ENCODE measurements around the gene FOS. TPM values are rescaled to one million over a fixed set of nuclear protein-coding genes. Genes with fewer than 3 reads are reported as not detected.
"Not testable (repeated sequence)": the region's sequence is repeated elsewhere in the genome, so short reads cannot be mapped to it uniquely, and the experiment has no call there.

The FOS gene
- 3.3 and 7.9 TPM in 2 replicates for total RNA-seq (2012; rRNA removed)

- Histone ChIP-seq H3K36me3 (ENCODE audit: insufficient read depth, low read length) (peaks cover 18% of the 10 kb centered on the region), H3K9me3 (replicated peaks; ENCODE audit: low read length) (no peaks in the 10 kb centered on the region), H3K4me2 (ENCODE audit: low read length) (peak within 1 kb of the TSS; percentile 96), H3K4me3 (ENCODE audit: low read length) (peak within 1 kb of the TSS; percentile 89), H3K9ac (ENCODE audit: low read depth, low read length) (peak within 1 kb of the TSS; percentile 96), H3K27me3 (ENCODE audit: control insufficient read depth, insufficient read depth, low read length) (peaks cover 7% of the 10 kb centered on the region), H3K4me1 (ENCODE audit: control insufficient read depth, insufficient read depth, low read length) (peaks cover 28% of the 10 kb centered on the region)
Observed at GRCh38 chr14:75278422-75279152, at the start of gene FOS. FOS (plus strand) TSS chr14:75278828; CDS start chr14:75278983, 155 bp downstream.

DNA sequence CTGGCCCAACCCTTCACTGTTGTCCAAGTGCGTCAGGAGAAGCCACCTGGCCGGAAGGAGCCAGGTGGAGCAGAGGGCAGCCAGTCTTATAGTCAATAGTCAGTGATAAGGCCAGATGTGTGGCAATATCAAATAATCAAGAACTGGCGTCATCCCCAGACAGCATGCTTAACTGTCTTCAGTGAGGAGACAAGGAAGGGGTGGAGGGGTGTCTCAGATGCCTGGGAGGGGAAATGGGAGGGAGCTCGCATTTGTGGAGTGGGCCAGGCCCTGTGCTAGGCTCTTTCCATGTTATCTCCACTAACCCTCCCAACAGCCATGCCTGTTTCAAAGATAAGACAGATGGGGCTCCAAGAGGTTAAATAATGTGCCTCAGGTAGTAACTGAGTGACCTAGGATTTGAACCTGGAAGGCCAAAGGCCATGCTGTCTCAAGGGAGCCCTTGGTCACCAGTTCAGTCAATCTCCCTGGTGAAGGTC lies 48.9 kb upstream of the FOS start:
- Histone ChIP-seq H3K9me3 (replicated peaks; ENCODE audit: low read length) (no peaks in the 10 kb centered on the region), H3K9ac (ENCODE audit: low read depth, low read length) (no peak overlapping the region), H3K27me3 (ENCODE audit: control insufficient read depth, insufficient read depth, low read length) (no peaks in the 10 kb centered on the region), H3K4me1 (ENCODE audit: control insufficient read depth, insufficient read depth, low read length) (peaks cover 7% of the 10 kb centered on the region), H3K36me3 (ENCODE audit: insufficient read depth, low read length) (no peaks in the 10 kb centered on the region), H3K4me3 (ENCODE audit: low read length) (no peak overlapping the region), H3K4me2 (ENCODE audit: low read length) (no peak overlapping the region)

DNA sequence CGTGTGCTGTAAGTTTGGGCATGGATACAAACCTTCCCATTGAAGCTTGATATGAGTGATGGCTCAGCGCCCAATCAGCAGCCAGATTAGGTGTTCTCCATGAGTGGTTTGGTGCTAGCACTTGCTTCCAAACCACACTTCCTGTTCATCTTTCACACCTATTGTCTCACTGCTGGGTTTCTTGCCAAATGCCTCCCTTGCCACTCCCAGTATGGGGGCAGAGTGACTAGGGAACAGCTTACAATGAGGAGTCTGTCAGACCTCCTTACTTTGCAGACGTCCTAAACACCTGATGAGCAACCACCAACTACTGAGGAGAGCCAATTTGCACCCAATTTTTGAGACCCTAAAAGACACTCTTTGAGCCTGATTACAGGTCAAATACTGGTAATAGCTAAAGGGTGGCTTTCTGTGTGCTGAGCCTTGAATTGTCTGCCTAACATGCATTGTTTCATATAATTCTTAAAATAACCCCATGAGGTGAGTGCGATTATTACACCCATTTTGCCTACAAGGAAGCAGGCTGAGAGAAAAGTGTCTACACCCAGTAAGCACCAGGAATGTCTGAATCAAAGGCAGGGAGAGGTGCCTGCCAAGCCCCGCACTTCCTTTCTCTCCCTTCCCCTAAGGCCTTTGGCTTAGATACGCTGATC lies 48.4 kb upstream of the FOS start:
- H3K36me3 ChIP-seq (ENCODE audit: insufficient read depth, low read length), result no peaks in the 10 kb centered on the region
- H3K9me3 ChIP-seq (replicated peaks; ENCODE audit: low read length), result no peaks in the 10 kb centered on the region
- no peak overlapping the region for H3K4me3 ChIP-seq (ENCODE audit: low read length)
- H3K4me1 ChIP-seq (ENCODE audit: control insufficient read depth, insufficient read depth, low read length), result peaks cover 9% of the 10 kb centered on the region
- no peaks in the 10 kb centered on the region for H3K27me3 ChIP-seq (ENCODE audit: control insufficient read depth, insufficient read depth, low read length)
- no peak overlapping the region for H3K4me2 ChIP-seq (ENCODE audit: low read length)
- no peak overlapping the region for H3K9ac ChIP-seq (ENCODE audit: low read depth, low read length)

DNA sequence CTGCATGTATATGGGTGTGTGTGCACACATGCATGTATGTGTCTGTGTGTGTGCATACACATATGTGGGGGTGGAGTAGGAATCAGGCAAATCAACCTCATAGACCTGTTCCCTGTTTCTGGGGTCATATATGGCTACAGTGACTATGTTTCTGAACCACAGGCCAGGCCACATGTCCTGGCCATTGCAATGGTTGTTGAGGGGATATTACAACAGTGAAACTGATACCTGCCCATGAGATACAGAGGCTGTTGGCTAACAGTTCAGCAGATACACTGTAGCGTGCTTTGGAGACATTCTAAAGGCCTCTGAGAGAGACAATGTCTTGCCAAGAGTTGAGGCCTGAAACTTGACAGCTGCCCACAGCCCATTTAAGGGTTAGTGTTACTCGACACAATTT lies 47.3 kb upstream of the FOS start:
- no peak overlapping the region for H3K4me3 ChIP-seq (ENCODE audit: low read length)
- H3K27me3 ChIP-seq (ENCODE audit: control insufficient read depth, insufficient read depth, low read length), result no peaks in the 10 kb centered on the region
- H3K9me3 ChIP-seq (replicated peaks; ENCODE audit: low read length), result no peaks in the 10 kb centered on the region
- H3K9ac ChIP-seq (ENCODE audit: low read depth, low read length), result no peak overlapping the region
- peaks cover 9% of the 10 kb centered on the region for H3K4me1 ChIP-seq (ENCODE audit: control insufficient read depth, insufficient read depth, low read length)
- no peak overlapping the region for H3K4me2 ChIP-seq (ENCODE audit: low read length)
- H3K36me3 ChIP-seq (ENCODE audit: insufficient read depth, low read length), result no peaks in the 10 kb centered on the region

DNA sequence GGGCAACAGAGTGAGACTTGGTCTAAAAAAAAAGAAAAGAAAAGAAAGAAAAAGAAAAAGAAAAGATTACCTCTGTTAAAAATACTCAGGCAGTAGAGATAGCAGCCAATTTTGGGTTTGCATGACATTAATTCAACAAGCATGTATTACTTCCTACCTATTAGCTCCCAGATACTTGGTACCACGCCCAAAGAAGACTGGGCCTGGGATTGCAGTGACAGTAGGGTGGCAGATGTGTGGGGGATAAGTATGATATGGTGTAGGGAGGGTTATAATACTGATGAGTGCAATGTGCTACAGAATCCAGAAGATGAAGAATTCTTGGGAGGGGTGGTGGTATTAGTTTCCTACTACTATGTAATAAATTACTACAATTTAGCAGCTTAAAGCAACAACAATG lies 46.4 kb upstream of the FOS start:
- Histone ChIP-seq H3K9ac (ENCODE audit: low read depth, low read length) (no peak overlapping the region), H3K4me1 (ENCODE audit: control insufficient read depth, insufficient read depth, low read length) (peaks cover 11% of the 10 kb centered on the region), H3K4me3 (ENCODE audit: low read length) (no peak overlapping the region), H3K36me3 (ENCODE audit: insufficient read depth, low read length) (no peaks in the 10 kb centered on the region), H3K9me3 (replicated peaks; ENCODE audit: low read length) (no peaks in the 10 kb centered on the region), H3K27me3 (ENCODE audit: control insufficient read depth, insufficient read depth, low read length) (no peaks in the 10 kb centered on the region), H3K4me2 (ENCODE audit: low read length) (no peak overlapping the region)

GRCh38 chr14:75232597-75232996 lies 46.0 kb upstream of the FOS start:
- Histone ChIP-seq H3K4me3 (ENCODE audit: low read length) (no peak overlapping the region), H3K36me3 (ENCODE audit: insufficient read depth, low read length) (no peaks in the 10 kb centered on the region), H3K9me3 (replicated peaks; ENCODE audit: low read length) (no peaks in the 10 kb centered on the region), H3K4me1 (ENCODE audit: control insufficient read depth, insufficient read depth, low read length) (peaks cover 15% of the 10 kb centered on the region), H3K4me2 (ENCODE audit: low read length) (no peak overlapping the region), H3K9ac (ENCODE audit: low read depth, low read length) (no peak overlapping the region), H3K27me3 (ENCODE audit: control insufficient read depth, insufficient read depth, low read length) (no peaks in the 10 kb centered on the region)

- H3K4me2 ChIP-seq (ENCODE audit: low read length), result peak overlapping the region; percentile 20
- H3K4me1 ChIP-seq (ENCODE audit: control insufficient read depth, insufficient read depth, low read length), result peaks cover 19% of the 10 kb centered on the region
- no peak overlapping the region for H3K9ac ChIP-seq (ENCODE audit: low read depth, low read length)
- no peaks in the 10 kb centered on the region for H3K27me3 ChIP-seq (ENCODE audit: control insufficient read depth, insufficient read depth, low read length)
- H3K4me3 ChIP-seq (ENCODE audit: low read length), result no peak overlapping the region
- no peaks in the 10 kb centered on the region for H3K9me3 ChIP-seq (replicated peaks; ENCODE audit: low read length)
- no peaks in the 10 kb centered on the region for H3K36me3 ChIP-seq (ENCODE audit: insufficient read depth, low read length)
Observed at GRCh38 chr14:75234173-75235115, 44.2 kb upstream of the FOS start.

- not testable (repeated sequence) for H3K4me2 ChIP-seq (ENCODE audit: low read length); H3K4me3 ChIP-seq (ENCODE audit: low read length); H3K27me3 ChIP-seq (ENCODE audit: control insufficient read depth, insufficient read depth, low read length); H3K9me3 ChIP-seq (replicated peaks; ENCODE audit: low read length); H3K9ac ChIP-seq (ENCODE audit: low read depth, low read length); H3K36me3 ChIP-seq (ENCODE audit: insufficient read depth, low read length)
- H3K4me1 ChIP-seq (ENCODE audit: control insufficient read depth, insufficient read depth, low read length), result peaks cover 19% of the 10 kb centered on the region
Observed at GRCh38 chr14:75235198-75235597, 43.4 kb upstream of the FOS start.

DNA sequence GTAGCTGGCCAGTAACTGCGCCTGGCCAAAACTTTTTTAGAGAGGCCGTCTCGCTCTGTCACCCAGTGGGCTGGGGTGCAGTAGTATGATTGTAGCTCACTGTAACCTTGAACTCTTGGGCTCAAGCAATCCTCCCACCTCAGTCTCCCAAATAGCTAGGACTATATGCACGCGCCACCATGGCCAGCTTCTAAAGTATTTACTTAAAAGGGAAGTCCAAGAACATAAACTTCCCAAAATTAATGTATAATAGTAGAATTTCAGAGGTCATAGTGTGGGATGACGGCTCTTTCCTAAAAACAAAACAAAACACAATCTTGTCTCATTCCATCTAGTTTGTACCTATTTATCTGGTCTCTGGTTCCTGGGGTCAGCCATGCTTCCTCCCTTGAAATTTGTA lies 42.2 kb upstream of the FOS start:
- no peaks in the 10 kb centered on the region for H3K9me3 ChIP-seq (replicated peaks; ENCODE audit: low read length)
- H3K27me3 ChIP-seq (ENCODE audit: control insufficient read depth, insufficient read depth, low read length), result no peaks in the 10 kb centered on the region
- no peak overlapping the region for H3K4me3 ChIP-seq (ENCODE audit: low read length)
- H3K4me1 ChIP-seq (ENCODE audit: control insufficient read depth, insufficient read depth, low read length), result peaks cover 19% of the 10 kb centered on the region
- no peaks in the 10 kb centered on the region for H3K36me3 ChIP-seq (ENCODE audit: insufficient read depth, low read length)
- H3K9ac ChIP-seq (ENCODE audit: low read depth, low read length), result no peak overlapping the region
- H3K4me2 ChIP-seq (ENCODE audit: low read length), result no peak overlapping the region

GRCh38 chr14:75236901-75237419 lies 41.7 kb upstream of the FOS start:
- no peak overlapping the region for H3K4me2 ChIP-seq (ENCODE audit: low read length)
- H3K9ac ChIP-seq (ENCODE audit: low read depth, low read length), result no peak overlapping the region
- no peaks in the 10 kb centered on the region for H3K27me3 ChIP-seq (ENCODE audit: control insufficient read depth, insufficient read depth, low read length)
- no peak overlapping the region for H3K4me3 ChIP-seq (ENCODE audit: low read length)
- no peaks in the 10 kb centered on the region for H3K9me3 ChIP-seq (replicated peaks; ENCODE audit: low read length)
- peaks cover 19% of the 10 kb centered on the region for H3K4me1 ChIP-seq (ENCODE audit: control insufficient read depth, insufficient read depth, low read length)
- H3K36me3 ChIP-seq (ENCODE audit: insufficient read depth, low read length), result no peaks in the 10 kb centered on the region

Measured in skeletal muscle satellite cell (primary cell).